ENCODE data around the gene SLC19A3.
"Not testable (repeated sequence)": the region's sequence is repeated elsewhere in the genome, so short reads cannot be mapped to it uniquely, and the experiment has no call there.

SLC19A3 gene

DNA sequence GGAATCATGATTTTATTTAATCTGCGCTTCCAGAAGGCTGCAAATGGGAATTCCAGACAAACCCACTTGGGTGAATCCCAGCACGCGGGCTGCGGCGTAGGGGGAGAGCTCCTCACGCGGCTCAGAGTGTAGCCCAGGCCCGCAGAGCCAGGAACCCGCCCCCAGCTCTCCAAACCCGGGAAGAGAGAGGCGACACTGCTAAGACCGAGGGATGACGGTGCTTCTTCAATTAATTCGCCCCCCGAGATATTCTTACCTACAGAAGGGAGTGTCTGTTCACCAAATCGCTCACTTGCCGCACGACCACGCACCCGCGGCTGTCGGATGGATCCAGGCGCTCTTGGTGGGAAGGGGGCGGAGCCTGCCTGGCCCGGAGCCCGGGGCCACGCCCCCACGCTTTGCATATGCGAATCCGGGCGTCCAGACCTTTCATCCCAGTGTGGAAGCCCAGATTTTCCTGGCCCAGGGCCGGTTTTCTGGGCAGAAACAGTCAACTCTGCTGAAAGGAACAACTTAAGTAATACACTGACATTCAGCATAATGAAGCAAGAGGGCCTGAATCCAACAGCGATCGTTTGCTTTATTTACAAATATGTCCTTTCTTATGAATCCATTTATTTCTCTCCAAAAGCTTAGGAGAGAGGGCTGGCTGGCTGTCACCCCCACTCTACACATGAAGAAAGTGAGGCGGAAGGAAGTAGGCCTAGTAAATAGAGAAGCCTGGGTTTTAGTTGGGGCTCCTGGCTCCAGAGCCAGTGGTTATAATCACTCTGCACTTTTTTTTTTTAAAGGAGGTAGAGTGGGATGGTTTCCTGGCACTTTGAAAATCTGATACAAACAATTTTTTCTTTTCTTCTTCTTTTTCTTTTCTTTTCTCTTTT, at the start of gene SLC19A3:
Gene SLC19A3, minus strand, starts transcription at position 342 of the 881 bp plus-strand sequence. CDS start 15,710 bp downstream, outside the sequence.
- H3K9me3 ChIP-seq (ENCODE audit: control insufficient read depth in 5 of 5, low read length in 5 of 5): no peaks in the 10 kb centered on the region
- H3K27me3 ChIP-seq (ENCODE audit: control insufficient read depth in 5 of 5, insufficient read depth in 4 of 5, low read length in 5 of 5): no peaks in the 10 kb centered on the region
- H3K4me3 ChIP-seq (ENCODE audit: low read depth in 1 of 5, low read length in 5 of 5): peak within 1 kb of the TSS; percentile 54 to 69 (median 59)
- peak within 1 kb of the TSS; percentile 94 for H3K27ac ChIP-seq (ENCODE audit: low read depth, low read length)
- peaks cover 0 to 26% (median 7%) of the 10 kb centered on the region in 5 donors for H3K4me1 ChIP-seq (ENCODE audit: control insufficient read depth in 5 of 5, insufficient read depth in 5 of 5, low read length in 5 of 5)
- peak within 1 kb of the TSS; percentile 66 to 97 (median 83) for H3K9ac ChIP-seq (ENCODE audit: low read length in 5 of 5)
- no peaks in the 10 kb centered on the region for H3K36me3 ChIP-seq (ENCODE audit: control insufficient read depth in 5 of 5, insufficient read depth in 5 of 5, low read length in 5 of 5)

DNA sequence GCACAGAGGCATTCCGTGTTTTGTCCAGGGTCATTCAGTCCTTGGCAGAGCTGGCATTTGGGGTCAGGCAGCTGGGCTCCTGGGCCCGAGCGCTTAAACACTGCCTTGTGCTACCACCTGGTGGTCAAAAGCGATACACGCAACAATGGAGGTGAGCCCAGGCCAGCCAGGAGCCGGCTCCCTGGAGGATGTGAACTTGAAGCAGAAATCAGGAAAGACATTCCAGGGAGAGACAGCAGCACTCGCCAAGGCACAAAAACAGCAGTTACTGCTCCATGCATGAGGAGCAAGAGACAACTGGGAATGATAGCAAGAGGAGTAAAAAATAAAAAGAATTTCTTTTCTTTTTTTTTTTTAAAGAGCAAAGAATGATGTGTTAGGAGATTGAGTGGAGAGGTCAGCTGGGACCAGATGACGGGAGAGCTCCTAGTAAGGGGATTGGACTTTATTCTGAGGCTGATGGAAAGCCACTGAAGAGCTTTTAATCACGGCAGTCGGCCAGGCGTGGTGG, 48.6 kb upstream of the SLC19A3 start:
- peak overlapping the region; percentile 85 for H3K27ac ChIP-seq (ENCODE audit: low read depth, low read length)
- H3K4me3 ChIP-seq (ENCODE audit: low read depth in 1 of 5, low read length in 5 of 5): no peak overlapping the region
- peaks cover 0 to 17% (median 13%) of the 10 kb centered on the region in 5 donors for H3K4me1 ChIP-seq (ENCODE audit: control insufficient read depth in 5 of 5, insufficient read depth in 5 of 5, low read length in 5 of 5)
- no peaks in the 10 kb centered on the region for H3K9me3 ChIP-seq (ENCODE audit: control insufficient read depth in 5 of 5, low read length in 5 of 5)
- peak overlapping the region in 3 of 5 donors; percentile 5 to 80 (median 64) for H3K9ac ChIP-seq (ENCODE audit: low read length in 5 of 5)
- no peaks in the 10 kb centered on the region for H3K36me3 ChIP-seq (ENCODE audit: control insufficient read depth in 5 of 5, insufficient read depth in 5 of 5, low read length in 5 of 5)
- H3K27me3 ChIP-seq (ENCODE audit: control insufficient read depth in 5 of 5, insufficient read depth in 4 of 5, low read length in 5 of 5): no peaks in the 10 kb centered on the region

DNA sequence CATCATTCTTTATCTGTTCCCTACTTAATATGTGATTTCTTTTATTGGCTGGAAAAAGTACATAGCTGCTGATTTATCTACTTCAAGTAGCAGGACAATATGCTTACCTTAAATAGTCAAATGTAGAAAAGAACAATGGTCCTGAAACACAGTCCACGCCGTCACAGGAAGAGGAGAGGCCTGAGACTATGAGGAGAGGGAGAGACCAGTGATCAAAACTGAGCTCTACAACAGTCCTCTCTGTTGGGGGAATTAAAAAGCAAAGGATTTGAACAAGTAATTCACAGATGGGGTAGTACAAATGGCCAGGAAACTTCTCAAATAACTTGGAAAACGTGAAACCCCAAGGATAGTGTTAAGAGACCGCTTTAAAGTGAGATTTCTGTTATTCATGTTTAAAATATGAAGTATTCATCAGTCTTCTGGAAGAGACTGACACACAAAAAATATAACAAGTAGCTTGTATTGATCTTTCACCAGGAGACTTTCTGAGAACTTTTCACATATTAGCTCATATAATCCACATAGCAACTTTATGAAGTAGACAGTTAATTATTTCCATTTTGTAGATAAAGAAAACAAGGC, 48.1 kb upstream of the SLC19A3 start:
- peak overlapping the region in 3 of 5 donors; percentile 40 to 80 (median 64) for H3K9ac ChIP-seq (ENCODE audit: low read length in 5 of 5)
- H3K4me3 ChIP-seq (ENCODE audit: low read depth in 1 of 5, low read length in 5 of 5): no peak overlapping the region
- peaks cover 0 to 17% (median 14%) of the 10 kb centered on the region in 5 donors for H3K4me1 ChIP-seq (ENCODE audit: control insufficient read depth in 5 of 5, insufficient read depth in 5 of 5, low read length in 5 of 5)
- H3K27ac ChIP-seq (ENCODE audit: low read depth, low read length): peak overlapping the region; percentile 85
- no peaks in the 10 kb centered on the region for H3K9me3 ChIP-seq (ENCODE audit: control insufficient read depth in 5 of 5, low read length in 5 of 5)
- no peaks in the 10 kb centered on the region for H3K36me3 ChIP-seq (ENCODE audit: control insufficient read depth in 5 of 5, insufficient read depth in 5 of 5, low read length in 5 of 5)
- H3K27me3 ChIP-seq (ENCODE audit: control insufficient read depth in 5 of 5, insufficient read depth in 4 of 5, low read length in 5 of 5): no peaks in the 10 kb centered on the region

DNA sequence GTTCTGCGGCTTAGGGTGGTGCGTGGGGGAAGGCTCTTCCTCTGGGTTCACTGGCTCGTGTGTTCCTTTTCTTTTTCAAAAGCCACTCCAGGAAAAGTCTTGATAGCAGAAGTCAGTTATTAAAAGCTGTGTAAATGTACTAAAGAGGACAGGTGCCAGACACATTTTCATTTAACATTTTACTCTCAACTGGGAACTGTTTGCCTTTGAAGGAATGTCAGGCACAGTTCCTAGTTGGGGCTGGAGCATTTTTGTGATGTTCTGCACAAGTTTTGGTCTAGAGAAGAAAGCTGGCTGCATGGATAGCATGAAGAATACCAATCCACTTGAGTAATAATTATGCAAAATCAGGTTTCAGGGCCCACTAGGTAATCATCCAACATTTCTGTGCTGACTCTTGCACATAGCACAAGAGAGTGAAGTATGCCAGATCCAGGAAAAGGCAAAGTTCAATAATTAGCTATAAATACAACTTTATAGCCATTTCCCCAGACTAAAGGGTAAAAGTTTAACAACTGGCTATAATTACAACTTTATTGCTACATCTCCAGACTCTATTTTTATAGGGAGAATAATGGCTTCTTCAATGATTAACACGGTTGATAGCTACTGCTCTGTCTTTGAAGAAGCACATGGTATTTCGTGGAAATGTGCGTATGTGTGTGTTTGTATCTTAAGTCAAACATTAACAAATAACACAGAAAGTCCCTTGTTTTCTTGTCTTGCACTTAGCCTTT, 44.1 kb upstream of the SLC19A3 start:
- H3K4me3 ChIP-seq (ENCODE audit: low read depth in 1 of 5, low read length in 5 of 5): no peak overlapping the region
- no peaks in the 10 kb centered on the region for H3K27me3 ChIP-seq (ENCODE audit: control insufficient read depth in 5 of 5, insufficient read depth in 4 of 5, low read length in 5 of 5)
- no peaks in the 10 kb centered on the region for H3K36me3 ChIP-seq (ENCODE audit: control insufficient read depth in 5 of 5, insufficient read depth in 5 of 5, low read length in 5 of 5)
- H3K27ac ChIP-seq (ENCODE audit: low read depth, low read length): peak overlapping the region; percentile 73
- peaks cover 0 to 17% (median 14%) of the 10 kb centered on the region in 5 donors for H3K4me1 ChIP-seq (ENCODE audit: control insufficient read depth in 5 of 5, insufficient read depth in 5 of 5, low read length in 5 of 5)
- H3K9me3 ChIP-seq (ENCODE audit: control insufficient read depth in 5 of 5, low read length in 5 of 5): no peaks in the 10 kb centered on the region
- H3K9ac ChIP-seq (ENCODE audit: low read length in 5 of 5): no peak overlapping the region

DNA sequence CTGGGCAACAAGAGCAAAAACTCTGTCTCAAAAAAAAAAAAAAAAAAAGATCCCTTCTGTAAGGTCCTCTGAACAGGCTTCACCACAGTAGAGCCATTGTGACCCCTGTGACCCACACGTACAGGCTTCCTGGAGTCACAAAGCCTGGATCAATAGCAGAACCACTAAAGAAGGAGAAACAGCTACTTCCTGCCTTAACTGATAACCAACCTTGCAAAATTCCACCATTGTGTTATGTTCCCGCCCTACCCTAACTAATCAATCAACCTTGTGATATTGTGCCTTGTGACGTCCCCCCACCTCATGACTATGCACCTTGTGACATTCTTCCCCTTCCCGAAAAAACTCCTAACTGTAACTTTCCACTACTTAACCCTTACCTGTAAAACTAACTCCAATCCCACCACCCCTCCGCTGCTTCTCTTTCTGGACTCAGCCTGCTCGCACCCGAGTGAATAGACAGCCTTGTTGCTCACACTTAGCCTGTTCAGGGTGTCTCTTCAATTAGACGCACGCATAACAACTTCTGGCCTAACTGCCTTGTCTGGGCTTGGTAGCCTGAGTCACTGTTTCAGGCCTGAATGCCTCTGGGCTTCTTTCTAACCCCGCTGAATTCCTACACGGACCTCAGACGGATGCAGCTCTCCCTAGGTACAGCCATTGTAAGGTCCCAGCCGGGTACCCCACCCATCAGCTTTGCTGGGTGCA, 41.7 kb upstream of the SLC19A3 start:
- no peak overlapping the region for H3K9ac ChIP-seq (ENCODE audit: low read length in 5 of 5)
- peaks cover 0 to 7% (median 4%) of the 10 kb centered on the region in 5 donors for H3K4me1 ChIP-seq (ENCODE audit: control insufficient read depth in 5 of 5, insufficient read depth in 5 of 5, low read length in 5 of 5)
- no peak overlapping the region for H3K4me3 ChIP-seq (ENCODE audit: low read depth in 1 of 5, low read length in 5 of 5)
- no peaks in the 10 kb centered on the region for H3K36me3 ChIP-seq (ENCODE audit: control insufficient read depth in 5 of 5, insufficient read depth in 5 of 5, low read length in 5 of 5)
- H3K27me3 ChIP-seq (ENCODE audit: control insufficient read depth in 5 of 5, insufficient read depth in 4 of 5, low read length in 5 of 5): no peaks in the 10 kb centered on the region
- no peak overlapping the region for H3K27ac ChIP-seq (ENCODE audit: low read depth, low read length)
- no peaks in the 10 kb centered on the region for H3K9me3 ChIP-seq (ENCODE audit: control insufficient read depth in 5 of 5, low read length in 5 of 5)

DNA sequence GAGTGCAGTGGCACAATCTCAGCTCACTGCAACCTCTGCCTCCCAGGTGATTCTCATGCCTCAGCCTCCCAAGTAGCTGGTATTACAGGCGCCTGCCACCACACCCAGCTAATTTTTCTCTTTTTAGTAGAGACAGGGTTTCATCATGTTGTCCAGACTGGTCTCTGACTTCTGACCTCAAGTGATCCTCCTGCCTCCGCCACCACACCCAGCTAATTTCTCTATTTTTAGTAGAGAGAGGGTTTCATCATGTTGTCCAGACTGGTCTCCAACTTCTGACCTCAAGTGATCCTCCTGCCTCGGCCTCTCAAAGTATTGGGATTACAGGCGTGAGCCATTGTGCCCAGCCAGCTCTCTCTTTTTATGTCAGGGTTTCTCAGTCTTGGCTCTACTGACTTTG, 38.4 kb upstream of the SLC19A3 start:
- H3K4me1 ChIP-seq (ENCODE audit: control insufficient read depth in 5 of 5, insufficient read depth in 5 of 5, low read length in 5 of 5); H3K36me3 ChIP-seq (ENCODE audit: control insufficient read depth in 5 of 5, insufficient read depth in 5 of 5, low read length in 5 of 5); H3K4me3 ChIP-seq (ENCODE audit: low read depth in 1 of 5, low read length in 5 of 5); H3K27me3 ChIP-seq (ENCODE audit: control insufficient read depth in 5 of 5, insufficient read depth in 4 of 5, low read length in 5 of 5); H3K9me3 ChIP-seq (ENCODE audit: control insufficient read depth in 5 of 5, low read length in 5 of 5); H3K27ac ChIP-seq (ENCODE audit: low read depth, low read length); H3K9ac ChIP-seq (ENCODE audit: low read length in 5 of 5): not testable (repeated sequence)

DNA sequence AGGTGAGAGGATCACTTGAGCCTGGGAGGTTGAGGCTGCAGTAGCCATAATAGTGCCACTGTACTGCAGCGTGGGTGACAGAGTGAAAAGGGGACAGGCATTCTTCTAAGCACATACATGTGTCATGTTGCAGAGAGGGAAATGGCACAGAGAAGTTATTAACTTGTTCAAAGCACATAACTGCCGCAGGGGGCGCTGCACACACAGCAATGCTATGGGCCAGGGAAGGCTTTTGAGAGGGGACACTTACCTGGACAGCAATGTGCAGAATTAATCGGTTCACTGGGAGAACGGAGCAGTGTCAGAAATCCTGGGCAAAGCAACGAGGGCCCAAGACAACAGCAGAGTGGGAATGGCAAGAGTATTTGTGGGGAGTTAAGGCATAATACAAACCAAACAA, 30.3 kb upstream of the SLC19A3 start:
- Histone ChIP-seq H3K4me3 (ENCODE audit: low read depth in 1 of 5, low read length in 5 of 5) (no peak overlapping the region), H3K9ac (ENCODE audit: low read length in 5 of 5) (no peak overlapping the region), H3K27me3 (ENCODE audit: control insufficient read depth in 5 of 5, insufficient read depth in 4 of 5, low read length in 5 of 5) (no peaks in the 10 kb centered on the region), H3K27ac (ENCODE audit: low read depth, low read length) (no peak overlapping the region), H3K9me3 (ENCODE audit: control insufficient read depth in 5 of 5, low read length in 5 of 5) (no peaks in the 10 kb centered on the region), H3K4me1 (ENCODE audit: control insufficient read depth in 5 of 5, insufficient read depth in 5 of 5, low read length in 5 of 5) (no peaks in the 10 kb centered on the region), H3K36me3 (ENCODE audit: control insufficient read depth in 5 of 5, insufficient read depth in 5 of 5, low read length in 5 of 5) (no peaks in the 10 kb centered on the region)

DNA sequence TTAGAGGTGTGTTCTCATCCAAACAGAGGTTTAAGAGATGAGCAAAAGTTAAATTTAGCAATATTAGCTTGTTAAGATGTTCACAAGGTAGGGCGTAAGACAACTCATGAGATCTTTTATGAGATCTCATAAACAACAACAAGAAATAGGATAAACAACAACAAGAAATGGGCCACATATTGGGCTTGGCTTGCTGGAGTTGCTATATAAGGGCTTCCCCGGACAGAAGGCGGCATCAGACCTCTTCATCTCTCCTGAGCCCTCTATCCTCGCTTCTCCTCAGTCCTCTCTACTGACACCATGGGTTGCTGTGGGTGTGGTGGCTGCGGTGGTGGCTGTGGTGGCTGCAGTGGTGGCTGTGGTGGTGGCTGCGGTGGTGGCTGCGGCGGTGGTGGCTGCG, 27.8 kb upstream of the SLC19A3 start, which contains the start of gene SCYGR8:
Gene SCYGR8, plus strand, starts transcription at position 301 of the 400 bp plus-strand sequence. Its CDS starts 0 bp downstream, at position 301.
- no peaks in the 10 kb centered on the region for H3K9me3 ChIP-seq (ENCODE audit: control insufficient read depth in 5 of 5, low read length in 5 of 5)
- H3K4me3 ChIP-seq (ENCODE audit: low read depth in 1 of 5, low read length in 5 of 5): no peak within 1 kb of the TSS
- H3K4me1 ChIP-seq (ENCODE audit: control insufficient read depth in 5 of 5, insufficient read depth in 5 of 5, low read length in 5 of 5): no peaks in the 10 kb centered on the region
- no peaks in the 10 kb centered on the region for H3K36me3 ChIP-seq (ENCODE audit: control insufficient read depth in 5 of 5, insufficient read depth in 5 of 5, low read length in 5 of 5)
- H3K27me3 ChIP-seq (ENCODE audit: control insufficient read depth in 5 of 5, insufficient read depth in 4 of 5, low read length in 5 of 5): no peaks in the 10 kb centered on the region
- H3K27ac ChIP-seq (ENCODE audit: low read depth, low read length): no peak within 1 kb of the TSS
- H3K9ac ChIP-seq (ENCODE audit: low read length in 5 of 5): no peak within 1 kb of the TSS

DNA sequence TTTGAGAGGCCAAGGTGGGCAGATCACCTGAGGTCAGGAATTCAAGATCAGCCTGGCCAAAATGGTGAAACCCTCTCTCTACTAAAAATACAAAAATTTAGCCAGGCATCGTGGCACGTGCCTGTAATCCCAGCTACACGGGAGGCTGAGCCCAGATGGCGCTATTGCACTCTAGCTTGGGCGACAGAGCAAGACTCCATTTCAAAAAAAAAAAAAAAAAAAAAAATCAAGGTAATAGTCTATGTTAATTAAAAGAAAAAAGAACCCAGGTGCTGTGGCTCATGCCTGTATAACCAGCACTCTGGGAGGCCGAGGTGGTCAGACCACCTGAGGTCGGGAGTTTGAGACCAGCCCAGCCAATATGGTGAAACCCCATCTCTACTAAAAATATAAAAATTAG, 22.9 kb upstream of the SLC19A3 start:
- H3K27ac ChIP-seq (ENCODE audit: low read depth, low read length); H3K4me1 ChIP-seq (ENCODE audit: control insufficient read depth in 5 of 5, insufficient read depth in 5 of 5, low read length in 5 of 5); H3K4me3 ChIP-seq (ENCODE audit: low read depth in 1 of 5, low read length in 5 of 5); H3K36me3 ChIP-seq (ENCODE audit: control insufficient read depth in 5 of 5, insufficient read depth in 5 of 5, low read length in 5 of 5); H3K9me3 ChIP-seq (ENCODE audit: control insufficient read depth in 5 of 5, low read length in 5 of 5); H3K27me3 ChIP-seq (ENCODE audit: control insufficient read depth in 5 of 5, insufficient read depth in 4 of 5, low read length in 5 of 5); H3K9ac ChIP-seq (ENCODE audit: low read length in 5 of 5): not testable (repeated sequence)
